DND-41 (cell line): Measurements from ENCODE around the gene SLC24A4.
A peak's percentile ranks its signal among the peaks of the same experiment; 100 is the strongest.

Source experiments
- ATAC-seq: fragments of 200-7000 bp; cut with Tn5 transposase; 3 replicates; pipeline ENCODE4 v1.9.1; 2021; ENCODE audit warnings: low read depth; ENCODE audit not compliant: insufficient read depth
- DNase-seq: peaks from one replicate; pipeline ENCODE4 v3.0.0-alpha.2; 2020
- H2AFZ ChIP-seq: 2 replicates; pipeline ENCODE4 v1.6.0; 2012; ENCODE audit warnings: low read depth, low read length
- H3K27ac ChIP-seq: 2 replicates; pipeline ENCODE4 v1.5.1; 2012; ENCODE audit warnings: low read length, inconsistent platforms
- H3K27me3 ChIP-seq: fragments of 200-600 bp; sonication (generic); 2 replicates; pipeline ENCODE4 v1.6.0; 2012; ENCODE audit warnings: low read length, mild to moderate bottlenecking, inconsistent platforms; ENCODE audit not compliant: insufficient read depth, poor library complexity
- H3K36me3 ChIP-seq: 2 replicates; pipeline ENCODE4 v1.5.1; 2012; ENCODE audit warnings: low read length, inconsistent platforms; ENCODE audit not compliant: insufficient read depth
- H3K4me1 ChIP-seq: 2 replicates; pipeline ENCODE4 v1.5.1; 2012; ENCODE audit warnings: mild to moderate bottlenecking, low read length; ENCODE audit not compliant: insufficient read depth
- H3K4me2 ChIP-seq: 2 replicates; pipeline ENCODE4 v1.6.0; 2012; ENCODE audit warnings: mild to moderate bottlenecking, moderate library complexity, low read length, inconsistent platforms; ENCODE audit not compliant: insufficient read depth
- H3K4me3 ChIP-seq, 2 experiments: fragments of 200-600 bp in 1 of 2; shearing (Covaris generic) in 1 of 2; 2 replicates each; pipeline ENCODE4 v1.5.1; 2012 to 2016; ENCODE audit warnings: inconsistent platforms in 2 of 2, low read length in 2 of 2, mild to moderate bottlenecking in 2 of 2, low read depth in 1 of 2, moderate library complexity in 1 of 2
- H3K79me2 ChIP-seq: 2 replicates; pipeline ENCODE4 v1.6.0; 2012; ENCODE audit warnings: low read length, inconsistent platforms; ENCODE audit not compliant: insufficient read depth
- H3K9ac ChIP-seq: 2 replicates; pipeline ENCODE4 v1.6.0; 2012; ENCODE audit warnings: low read depth, mild to moderate bottlenecking, inconsistent platforms, low read length, moderate library complexity
- H3K9me3 ChIP-seq: 2 replicates; pipeline ENCODE4 v1.5.1; 2012; ENCODE audit warnings: low read length, moderate library complexity, mild to moderate bottlenecking, inconsistent platforms; ENCODE audit not compliant: insufficient read depth, severe bottlenecking
- H4K20me1 ChIP-seq: 2 replicates; pipeline ENCODE4 v1.6.0; 2012; ENCODE audit warnings: low read length; ENCODE audit not compliant: insufficient read depth
- CTCF ChIP-seq: IDR thresholded peaks from 2 replicates; pipeline ENCODE4 v1.5.1; 2012; ENCODE audit warnings: borderline replicate concordance, low read length, moderate library complexity, mild to moderate bottlenecking; ENCODE audit not compliant: poor library complexity, severe bottlenecking; ENCODE audit errors: extremely low read depth
- EZH2 ChIP-seq: IDR thresholded peaks from 3 replicates; pipeline ENCODE4 v1.6.1; 2012; ENCODE audit warnings: borderline replicate concordance, low read depth, mild to moderate bottlenecking, moderate library complexity, low read length, inconsistent platforms; ENCODE audit not compliant: severe bottlenecking

The SLC24A4 gene

GRCh38 chr14:92316176-92316575, 6.8 kb upstream of the SLC24A4 start:
- Histone ChIP-seq H3K36me3 (no peaks in the 10 kb centered on the region), H3K4me3 (no peak overlapping the region), H3K9ac (no peak overlapping the region), H3K27ac (no peak overlapping the region), H3K79me2 (no peaks in the 10 kb centered on the region), H3K27me3 (no peaks in the 10 kb centered on the region), H4K20me1 (no peaks in the 10 kb centered on the region), H3K4me1 (no peaks in the 10 kb centered on the region), H3K4me2 (no peak overlapping the region), H2AFZ (no peak overlapping the region), H3K9me3 (no peaks in the 10 kb centered on the region)
- ATAC-seq: no peak
- DNase-seq: no peak
- no peak for TF ChIP-seq EZH2
- no peak for TF ChIP-seq CTCF

- no peak overlapping the region for H3K9ac ChIP-seq
- no peaks in the 10 kb centered on the region for H3K79me2 ChIP-seq
- no peaks in the 10 kb centered on the region for H3K36me3 ChIP-seq
- H3K9me3 ChIP-seq: no peaks in the 10 kb centered on the region
- DNase-seq (peak; percentile 11), ATAC-seq (no peak)
- H2AFZ ChIP-seq: no peak overlapping the region
- H3K4me1 ChIP-seq: no peaks in the 10 kb centered on the region
- no peak overlapping the region for H3K4me3 ChIP-seq
- no peaks in the 10 kb centered on the region for H4K20me1 ChIP-seq
- no peak overlapping the region for H3K4me2 ChIP-seq
- TF ChIP-seq CTCF (no peak), EZH2 (no peak)
- no peak overlapping the region for H3K27ac ChIP-seq
- no peaks in the 10 kb centered on the region for H3K27me3 ChIP-seq
These were observed 6.0 kb upstream of the SLC24A4 start for GRCh38 chr14:92316937-92317336.

DNA sequence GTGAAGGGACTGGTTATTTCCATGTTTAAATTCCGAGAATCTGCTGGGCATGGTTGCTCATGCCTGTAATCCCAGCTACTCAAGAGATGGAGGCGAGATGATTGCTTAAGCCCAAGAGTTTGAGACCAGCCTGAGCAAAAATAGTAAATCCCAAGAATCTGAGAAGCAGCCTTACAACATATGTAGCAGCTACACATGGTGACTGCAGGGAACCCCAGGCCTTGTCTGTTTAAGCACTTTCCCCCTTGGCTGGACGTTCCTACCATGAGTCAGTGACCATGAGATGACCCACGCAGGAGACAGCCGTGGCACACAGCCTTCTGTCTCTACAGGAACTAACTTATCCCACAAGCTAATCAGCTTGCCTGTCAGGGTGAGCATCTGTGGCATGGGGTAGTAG, 5.5 kb upstream of the SLC24A4 start:
- Histone ChIP-seq H3K36me3 (no peaks in the 10 kb centered on the region), H3K79me2 (no peaks in the 10 kb centered on the region), H3K4me3 (no peak overlapping the region), H3K27ac (no peak overlapping the region), H3K9ac (no peak overlapping the region), H2AFZ (no peak overlapping the region), H3K4me2 (no peak overlapping the region), H3K4me1 (no peaks in the 10 kb centered on the region), H3K9me3 (no peaks in the 10 kb centered on the region), H4K20me1 (no peaks in the 10 kb centered on the region), H3K27me3 (no peaks in the 10 kb centered on the region)
- no peak for DNase-seq
- no peak for TF ChIP-seq EZH2
- no peak for TF ChIP-seq CTCF
- ATAC-seq: no peak

DNA sequence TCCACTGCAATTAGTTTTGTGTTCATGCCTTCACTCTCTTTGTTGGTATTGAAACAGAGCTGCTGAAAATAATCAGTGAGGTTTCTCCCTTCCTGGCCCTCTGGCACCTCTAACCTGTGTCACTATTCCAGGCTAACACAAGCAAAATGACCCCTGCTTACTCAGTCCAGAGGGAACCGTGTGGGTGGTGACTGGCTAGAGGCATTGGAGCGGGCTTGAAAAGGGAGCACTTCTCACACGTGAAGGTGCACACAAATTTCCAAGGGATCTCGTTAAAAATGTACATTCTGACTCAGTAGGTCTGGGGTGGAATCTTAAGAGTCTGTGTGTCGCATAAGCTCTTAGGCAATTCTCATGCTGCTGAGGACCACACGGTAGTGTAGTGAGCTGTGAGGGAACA, 1.3 kb upstream of the SLC24A4 start:
- H3K4me2 ChIP-seq: no peak overlapping the region
- no peak overlapping the region for H3K27ac ChIP-seq
- H3K4me1 ChIP-seq: no peaks in the 10 kb centered on the region
- H4K20me1 ChIP-seq: no peaks in the 10 kb centered on the region
- H3K9me3 ChIP-seq: no peaks in the 10 kb centered on the region
- no peaks in the 10 kb centered on the region for H3K79me2 ChIP-seq
- no peak for ATAC-seq
- H3K27me3 ChIP-seq: no peaks in the 10 kb centered on the region
- TF ChIP-seq EZH2 (no peak), CTCF (no peak)
- no peak for DNase-seq
- H3K9ac ChIP-seq: no peak overlapping the region
- no peaks in the 10 kb centered on the region for H3K36me3 ChIP-seq
- no peak overlapping the region for H3K4me3 ChIP-seq
- H2AFZ ChIP-seq: no peak overlapping the region
